ENCODE results near the gene ELL.

GRCh38 chr19:18501351-18501750, 20.5 kb downstream of the ELL start:
- TF ChIP-seq CTCF (IDR thresholded peaks at IDR 0.05) (no peak), NFYB (CRISPR knock-in tag; conservative IDR thresholded peaks at IDR 0.05; ENCODE audit: low read depth) (no peak), SP1 (CRISPR knock-in tag; conservative IDR thresholded peaks at IDR 0.05) (no peak), USF2 (CRISPR knock-in tag; IDR thresholded peaks at IDR 0.05) (no peak), TEAD4 (CRISPR knock-in tag; IDR thresholded peaks at IDR 0.05) (no peak), JAZF1 (CRISPR knock-in tag; IDR thresholded peaks at IDR 0.05) (no peak), TP53 (CRISPR knock-in tag; IDR thresholded peaks at IDR 0.05) (no peak), ESRRA (CRISPR knock-in tag; IDR thresholded peaks at IDR 0.05; ENCODE audit: borderline replicate concordance) (no peak), CBFB (CRISPR knock-in tag; IDR thresholded peaks at IDR 0.05; ENCODE audit: low read depth) (no peak), ZBTB43 (CRISPR knock-in tag; IDR thresholded peaks at IDR 0.05) (no peak)
